ENCODE measurements around the gene SPDYE16. TPM values are rescaled to one million over a fixed set of nuclear protein-coding genes. Genes with fewer than 3 reads are reported as not detected.
"Not testable (repeated sequence)": the region's sequence is repeated elsewhere in the genome, so short reads cannot be mapped to it uniquely, and the experiment has no call there.

Gene SPDYE16
- total RNA-seq, 1 donor from 2014 or later = 0.05 TPM

DNA sequence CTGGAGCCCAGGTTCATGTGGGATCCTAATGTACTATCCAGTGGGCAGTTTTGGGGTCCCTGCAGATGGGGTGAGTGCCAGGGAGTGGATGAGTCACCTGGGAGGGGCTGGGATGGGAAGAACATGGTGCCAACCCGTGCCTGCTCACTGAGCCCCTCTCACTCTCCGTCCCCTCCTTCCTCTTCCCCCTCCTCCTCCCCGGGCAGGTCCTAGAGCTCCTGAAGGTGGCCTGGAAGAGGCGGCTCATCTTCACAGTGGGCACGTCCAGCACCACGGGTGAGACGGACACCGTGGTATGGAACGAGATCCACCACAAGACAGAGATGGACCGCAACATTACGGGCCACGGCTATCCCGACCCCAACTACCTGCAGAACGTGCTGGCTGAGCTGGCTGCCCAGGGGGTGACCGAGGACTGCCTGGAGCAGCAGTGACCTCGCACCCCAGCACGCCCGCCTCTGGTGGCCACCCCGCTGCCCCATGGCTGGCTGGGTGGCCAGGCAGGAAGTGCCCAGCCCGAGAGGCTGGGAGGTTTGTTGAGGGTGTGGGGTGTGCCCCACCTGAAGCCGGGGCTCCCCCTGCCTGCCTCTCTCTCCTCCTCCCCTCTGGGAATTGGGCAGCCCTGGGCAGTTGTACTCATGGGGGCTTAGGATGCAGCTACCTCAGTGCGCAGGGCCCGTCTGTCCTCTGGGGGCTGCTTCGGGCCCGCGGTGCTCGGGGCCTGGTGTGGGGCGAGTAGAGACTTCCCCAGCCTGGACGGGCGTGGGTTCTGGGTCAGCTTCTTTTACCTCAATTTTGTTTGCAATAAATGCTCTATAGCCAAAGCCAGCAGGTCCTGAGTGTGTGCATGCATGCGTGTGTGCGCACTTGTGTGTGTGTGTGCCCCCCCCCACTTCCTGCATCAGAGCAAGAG, 37.7 kb downstream of the SPDYE16 start:
- intact Hi-C loops (cut with micrococcal nuclease) = no loop called here

DNA sequence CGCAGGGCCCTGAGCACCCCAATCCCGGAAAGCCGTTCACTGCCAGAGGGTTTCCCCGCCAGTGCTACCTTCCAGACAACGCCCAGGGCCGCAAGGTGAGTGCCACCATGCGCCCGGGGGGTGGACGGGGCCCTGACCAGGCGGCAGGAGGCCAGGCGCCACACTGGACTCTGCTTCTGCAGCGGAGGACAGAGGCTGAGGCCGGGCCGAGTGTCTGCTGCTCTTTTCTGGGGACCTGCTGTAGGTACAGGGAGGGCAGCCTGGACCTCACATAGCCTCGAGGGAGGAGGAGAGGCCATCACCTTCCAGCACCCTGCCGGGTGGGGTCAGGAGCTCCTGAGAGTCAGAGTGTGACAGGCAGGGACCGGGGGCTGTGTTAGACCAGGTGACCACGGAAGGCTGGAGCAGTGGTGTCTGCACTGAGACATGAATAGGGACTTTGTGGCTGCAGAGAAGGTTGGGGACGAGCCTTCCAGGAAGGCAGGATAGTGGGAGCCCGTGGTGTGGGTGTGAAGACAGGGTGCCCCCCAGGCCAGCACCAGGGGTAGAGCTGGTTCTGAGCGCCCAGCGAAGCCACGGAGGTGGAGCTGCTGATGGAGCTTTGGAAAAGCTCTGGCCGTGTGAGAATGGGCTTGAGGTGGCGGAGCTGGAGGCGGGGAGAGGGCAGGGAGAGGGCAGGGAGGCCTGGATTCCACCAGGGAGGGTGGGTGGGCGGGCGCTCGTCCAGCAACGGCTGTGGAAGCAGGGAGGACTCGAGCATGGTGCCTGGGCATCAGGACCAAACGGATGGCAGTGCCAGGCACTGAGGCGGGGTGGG, 38.5 kb downstream of the SPDYE16 start:
- intact Hi-C loops (cut with micrococcal nuclease) = not testable (repeated sequence)

DNA sequence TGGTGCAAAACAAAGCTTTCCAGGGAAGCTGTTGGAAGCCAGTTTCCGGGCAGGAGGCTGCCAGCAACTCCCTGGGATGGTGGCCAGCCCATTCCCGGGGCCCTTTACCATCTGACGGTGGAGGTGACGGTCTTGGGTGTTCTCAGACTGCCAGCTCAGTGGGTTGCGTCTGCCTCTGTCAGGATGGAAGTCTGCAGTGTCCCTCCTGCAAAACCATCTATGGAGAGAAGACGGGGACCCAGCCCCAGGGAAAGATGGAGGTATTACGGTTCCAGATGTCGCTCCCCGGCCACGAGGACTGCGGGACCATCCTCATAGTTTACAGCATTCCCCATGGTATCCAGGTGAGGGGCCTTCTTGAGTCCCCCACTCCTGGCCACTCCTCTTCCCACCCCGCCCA, 39.9 kb downstream of the SPDYE16 start:
- intact Hi-C loops (cut with micrococcal nuclease) = not testable (repeated sequence)

DNA sequence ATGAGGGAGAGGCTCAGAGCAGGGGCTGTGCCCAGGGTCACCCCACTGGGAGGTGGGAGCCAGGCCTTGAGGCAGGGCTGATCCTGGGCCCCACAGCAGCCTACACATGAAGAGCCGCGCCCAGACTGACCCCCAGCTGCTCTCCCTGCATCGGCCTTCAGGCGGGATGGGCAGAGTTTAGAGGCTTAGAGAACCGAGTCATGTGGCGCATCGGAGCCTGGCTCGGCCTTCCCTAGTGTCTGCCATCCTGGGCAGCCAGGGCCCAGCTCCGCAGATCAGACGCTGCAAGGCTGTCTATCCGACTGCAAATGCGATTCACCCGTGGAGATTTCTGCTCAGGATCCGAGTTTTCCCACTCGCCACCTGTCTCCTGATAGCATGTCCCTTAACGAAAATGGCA, 40.3 kb downstream of the SPDYE16 start:
- intact Hi-C loops (cut with micrococcal nuclease) = not testable (repeated sequence)

DNA sequence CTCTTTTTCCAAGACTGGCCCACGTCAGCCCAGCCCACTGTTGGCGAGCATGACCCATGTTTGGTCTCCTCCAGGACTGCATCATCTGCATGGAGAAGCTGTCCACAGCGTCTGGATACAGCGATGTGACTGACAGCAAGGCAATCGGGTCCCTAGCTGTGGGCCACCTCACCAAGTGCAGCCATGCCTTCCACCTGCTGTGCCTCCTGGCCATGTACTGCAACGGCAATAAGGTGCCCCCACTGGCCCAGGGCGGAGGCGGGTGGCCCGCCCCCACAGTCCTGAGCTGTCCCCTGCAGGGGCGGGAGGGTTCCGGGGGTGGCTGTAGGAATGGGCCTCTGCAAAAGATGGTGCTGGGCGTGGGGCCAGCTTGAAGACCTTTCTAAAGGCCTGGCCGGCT, 40.9 kb downstream of the SPDYE16 start:
- intact Hi-C loops (cut with micrococcal nuclease) = not testable (repeated sequence)

DNA sequence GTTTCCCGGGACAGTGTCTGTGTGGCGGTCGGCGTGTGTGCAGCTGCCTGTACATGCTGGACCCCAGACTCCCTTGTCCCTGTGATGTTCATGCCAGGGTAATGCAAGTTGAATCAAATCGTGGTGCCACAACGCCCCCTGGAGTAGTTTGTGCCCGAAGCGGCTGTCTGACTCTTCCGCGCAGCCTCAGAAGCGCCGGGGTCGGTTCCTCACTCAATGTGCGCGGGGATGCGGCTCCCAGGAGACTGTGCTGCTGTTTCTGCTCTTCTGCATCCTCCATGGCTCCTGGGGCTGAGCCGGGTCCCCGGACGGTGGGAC, 43.2 kb downstream of the SPDYE16 start:
- intact Hi-C loops (cut with micrococcal nuclease) = not testable (repeated sequence)

DNA sequence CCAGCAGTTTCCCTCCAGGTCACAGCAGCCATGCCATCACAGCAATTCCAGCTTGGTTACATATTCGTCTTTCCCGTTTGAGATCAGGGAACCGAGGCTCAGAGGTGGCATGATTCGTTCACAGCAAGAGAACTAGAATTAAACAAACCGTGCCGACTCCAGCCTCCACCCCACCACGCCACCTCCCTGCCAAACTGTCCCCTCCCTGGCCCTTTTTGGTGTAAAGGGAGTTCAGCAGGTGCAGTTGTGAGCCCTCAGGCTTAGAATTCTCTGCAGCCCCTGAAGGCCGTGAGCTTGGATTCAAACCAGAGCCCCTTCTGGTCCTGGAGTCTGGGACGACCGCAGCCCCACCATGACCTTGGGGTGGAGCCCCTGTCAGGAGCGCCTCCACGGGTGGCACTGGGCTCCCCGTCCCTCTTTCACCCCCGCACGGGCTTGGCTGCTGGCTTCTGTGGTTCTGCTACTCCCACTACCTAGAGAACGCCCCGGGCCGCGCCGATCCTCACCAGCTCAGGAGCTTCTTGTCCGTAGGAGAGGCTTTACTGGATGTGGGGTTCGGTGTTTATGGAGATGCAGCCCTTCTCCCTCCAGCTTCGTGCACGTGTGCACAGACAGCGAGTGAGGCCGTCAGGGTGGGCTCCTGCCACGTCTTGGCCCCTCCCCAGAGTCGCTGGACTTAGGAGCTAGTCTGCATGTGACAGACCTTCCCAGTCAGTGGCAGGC, 43.7 kb downstream of the SPDYE16 start:
- intact Hi-C loops (cut with micrococcal nuclease) = not testable (repeated sequence)

DNA sequence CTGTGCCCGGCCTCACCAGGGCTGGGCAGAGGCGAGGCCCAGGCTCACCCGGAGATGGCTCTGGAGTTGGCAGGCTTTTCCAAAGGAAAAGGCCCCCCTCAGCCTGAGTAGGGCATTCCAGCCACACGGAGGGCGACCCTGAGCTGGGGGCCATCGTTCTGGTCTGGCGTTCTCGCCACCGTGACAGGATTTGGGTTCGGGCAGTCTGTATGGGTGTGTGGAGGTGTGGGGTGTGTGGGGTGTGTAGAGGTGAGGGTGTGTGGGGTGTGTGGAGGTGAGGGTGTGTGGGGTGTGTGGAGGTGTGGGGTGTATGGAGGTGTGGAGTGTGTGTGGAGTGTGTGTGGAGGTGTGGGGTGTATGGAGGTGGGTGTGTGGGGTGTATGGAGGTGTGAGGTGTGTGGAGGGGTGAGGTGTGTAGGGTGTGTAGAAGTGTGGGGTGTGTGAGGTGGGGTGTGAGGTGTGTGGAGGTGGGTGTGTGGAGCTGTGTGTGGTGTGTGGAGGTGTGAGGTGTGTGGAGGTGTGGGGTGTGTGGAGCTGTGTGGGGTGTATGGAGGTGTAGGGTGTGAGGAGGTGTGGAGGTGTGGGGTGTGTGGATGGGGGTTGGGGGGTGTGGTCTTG, 44.4 kb downstream of the SPDYE16 start:
- intact Hi-C loops (cut with micrococcal nuclease) = not testable (repeated sequence)

DNA sequence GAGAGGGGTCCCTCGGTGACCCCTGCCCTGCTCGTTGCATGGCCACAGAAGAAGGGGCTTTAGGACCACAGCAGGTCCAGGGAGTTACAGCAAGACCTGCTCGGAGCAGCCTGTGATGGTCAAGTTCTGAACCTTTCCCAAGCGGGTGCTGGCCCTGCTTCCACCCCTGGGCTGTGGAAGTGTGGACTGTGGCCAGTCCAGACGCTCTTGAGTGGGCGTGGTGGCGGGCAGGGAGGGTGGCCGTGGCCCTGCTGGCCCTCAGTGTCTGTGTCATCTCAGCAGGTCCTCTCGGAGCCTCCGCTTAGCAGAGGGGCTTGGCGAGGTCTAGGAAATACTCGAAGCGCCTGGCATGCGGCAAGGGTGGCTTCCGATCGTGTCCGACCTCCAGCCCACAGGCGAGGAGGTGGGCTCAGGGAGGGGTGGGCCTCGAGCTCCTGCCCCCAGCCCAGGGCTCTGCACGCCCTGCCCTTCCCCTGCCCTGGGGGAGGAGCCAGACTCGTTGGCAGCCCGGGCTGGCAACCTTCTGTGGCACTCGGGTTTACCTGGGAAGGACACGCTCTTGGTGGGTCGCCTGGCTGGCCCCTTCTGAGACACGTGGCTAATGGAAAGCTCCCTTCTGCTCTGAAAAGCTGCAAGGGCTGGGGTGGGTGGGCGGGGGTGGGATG, 45.0 kb downstream of the SPDYE16 start:
- intact Hi-C loops (cut with micrococcal nuclease) = not testable (repeated sequence)

DNA sequence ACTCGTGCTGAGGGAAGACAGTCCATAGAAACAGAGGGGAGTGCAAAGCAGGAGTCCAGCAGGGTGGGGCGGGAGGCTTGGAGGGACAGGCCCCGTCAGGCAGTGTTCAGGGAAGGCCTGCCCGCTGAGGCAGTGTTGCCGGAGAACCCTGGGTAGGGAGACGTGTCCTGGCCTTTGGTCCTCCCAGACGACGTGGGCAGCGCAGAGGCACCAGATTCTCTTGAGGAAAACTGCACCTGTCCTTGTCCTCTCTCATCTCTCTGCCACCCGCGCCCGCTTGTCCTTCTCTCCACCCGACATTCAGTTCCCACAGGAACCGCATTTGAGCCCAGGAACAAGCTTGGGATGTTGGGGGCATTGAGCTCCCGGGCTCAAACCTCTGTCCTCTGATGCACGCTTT, 47.4 kb downstream of the SPDYE16 start:
- intact Hi-C loops (cut with micrococcal nuclease) = not testable (repeated sequence)

DNA sequence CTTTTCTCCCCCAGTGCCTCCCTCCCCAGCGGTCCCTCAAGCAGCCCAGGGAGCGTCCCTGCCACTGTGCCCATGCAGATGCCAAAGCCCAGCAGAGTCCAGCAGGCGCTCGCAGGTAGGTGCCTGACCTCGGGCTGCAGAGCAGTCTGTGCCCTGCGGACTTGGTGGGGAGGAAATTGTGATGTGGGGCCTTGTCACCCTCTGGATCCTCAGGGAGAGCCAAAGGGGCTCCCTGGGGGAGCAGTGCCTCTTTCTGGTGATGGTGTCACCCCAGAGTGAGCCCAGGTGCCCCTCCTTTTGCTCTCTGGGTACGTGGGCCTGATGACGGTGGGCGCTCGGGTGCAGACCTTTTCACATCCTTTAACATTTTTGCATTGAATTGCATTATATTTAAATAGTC, 51.0 kb downstream of the SPDYE16 start:
- intact Hi-C loops (cut with micrococcal nuclease) = not testable (repeated sequence)

DNA sequence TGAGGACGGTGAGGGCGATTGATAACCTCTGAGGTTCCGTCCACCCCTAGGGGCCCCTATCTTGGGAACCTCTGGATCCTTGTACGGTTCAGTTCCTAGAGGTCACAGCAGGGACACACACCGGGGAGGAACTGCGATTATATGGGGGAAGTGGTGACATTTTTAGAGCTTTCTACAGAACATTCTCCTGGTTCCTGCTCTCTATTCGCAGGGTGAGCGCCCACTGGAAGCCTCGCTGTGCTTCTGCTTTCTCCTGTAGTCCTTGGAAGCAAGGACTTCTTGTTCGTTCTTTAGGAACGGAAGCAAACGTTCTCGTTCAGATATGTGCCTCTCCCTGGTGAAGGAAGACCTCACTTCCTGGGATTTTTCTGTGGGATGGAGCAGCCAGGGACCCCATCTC, 55.1 kb downstream of the SPDYE16 start:
- intact Hi-C loops (cut with micrococcal nuclease) = not testable (repeated sequence)

DNA sequence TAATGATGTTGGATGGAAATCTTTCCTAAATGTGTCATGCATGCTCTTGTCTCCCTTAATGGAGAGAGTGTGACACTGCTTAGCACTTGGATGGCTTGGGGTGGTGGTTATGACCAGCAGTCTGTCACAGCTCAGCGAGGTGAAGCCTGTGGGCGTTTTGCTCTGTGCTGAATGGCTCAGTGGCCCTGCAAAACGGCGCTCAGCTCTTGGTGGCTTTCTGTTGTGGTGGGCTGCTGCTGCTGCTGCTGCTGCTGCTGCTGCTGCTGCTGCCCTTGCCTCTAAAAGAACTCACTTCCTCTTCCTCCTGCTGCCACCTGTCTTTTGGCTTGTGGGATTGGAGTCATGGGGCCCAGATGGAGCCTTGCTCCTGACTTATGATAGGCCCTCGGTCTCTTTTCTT, 56.5 kb downstream of the SPDYE16 start:
- intact Hi-C loops (cut with micrococcal nuclease) = not testable (repeated sequence)

DNA sequence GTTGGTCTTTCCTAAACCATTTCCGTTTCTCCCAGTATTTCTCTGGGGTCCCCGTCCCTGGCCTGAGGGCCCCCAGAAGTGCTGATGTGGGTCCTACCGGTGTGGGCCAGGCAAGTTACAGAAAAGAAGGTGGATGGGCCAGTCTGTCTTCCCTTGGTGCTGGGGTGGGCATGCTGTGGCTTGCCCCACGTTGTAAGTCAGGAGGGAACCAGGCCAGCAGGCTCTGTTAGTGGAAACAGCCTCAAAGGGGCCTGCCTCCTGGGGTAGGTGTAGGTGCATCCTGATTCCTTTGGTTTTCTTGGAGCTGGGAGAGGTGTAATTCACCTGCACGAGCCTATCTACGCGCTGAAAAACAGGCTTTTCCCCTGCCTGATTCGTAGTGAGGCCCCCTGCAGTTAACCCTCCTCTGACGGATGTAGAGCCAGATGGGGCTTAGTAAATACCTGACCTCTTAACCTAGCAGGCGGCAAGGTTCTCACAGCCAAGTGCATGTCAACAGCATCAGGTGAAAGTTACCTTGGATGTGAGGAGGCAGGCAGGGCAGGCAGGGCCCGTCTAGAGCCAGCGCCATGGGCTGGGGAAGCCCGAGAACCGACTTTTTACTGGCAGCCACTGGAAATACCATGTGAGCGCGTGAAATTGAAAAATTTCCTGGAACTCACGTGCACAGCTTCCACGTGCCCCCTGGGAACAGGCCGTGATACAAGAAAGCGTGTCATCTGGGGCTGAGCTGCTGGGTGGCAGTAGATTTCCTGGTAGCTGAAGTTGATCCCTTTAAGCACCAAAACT, 57.1 kb downstream of the SPDYE16 start:
- intact Hi-C loops (cut with micrococcal nuclease) = not testable (repeated sequence)

DNA sequence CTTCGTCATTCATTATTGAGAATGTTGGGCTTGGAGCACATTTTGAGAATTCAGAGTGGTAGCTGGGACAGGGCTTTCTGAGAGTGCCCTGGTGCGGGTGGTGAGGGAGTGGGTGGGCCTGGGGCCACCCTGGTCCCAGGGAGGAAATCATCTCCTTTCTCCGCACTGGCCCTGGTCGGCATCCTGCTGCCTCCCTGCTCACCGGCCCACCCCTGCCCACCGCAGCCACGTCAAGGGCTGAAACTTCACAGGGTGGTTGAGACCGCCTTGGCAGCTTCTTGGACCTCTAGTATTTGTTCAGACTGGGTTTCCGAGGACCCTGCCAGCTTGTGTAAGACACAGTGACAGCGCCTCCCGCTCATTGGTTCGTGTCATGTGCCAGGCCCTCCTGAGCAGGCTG, 58.6 kb downstream of the SPDYE16 start:
- intact Hi-C loops (cut with micrococcal nuclease) = not testable (repeated sequence)

DNA sequence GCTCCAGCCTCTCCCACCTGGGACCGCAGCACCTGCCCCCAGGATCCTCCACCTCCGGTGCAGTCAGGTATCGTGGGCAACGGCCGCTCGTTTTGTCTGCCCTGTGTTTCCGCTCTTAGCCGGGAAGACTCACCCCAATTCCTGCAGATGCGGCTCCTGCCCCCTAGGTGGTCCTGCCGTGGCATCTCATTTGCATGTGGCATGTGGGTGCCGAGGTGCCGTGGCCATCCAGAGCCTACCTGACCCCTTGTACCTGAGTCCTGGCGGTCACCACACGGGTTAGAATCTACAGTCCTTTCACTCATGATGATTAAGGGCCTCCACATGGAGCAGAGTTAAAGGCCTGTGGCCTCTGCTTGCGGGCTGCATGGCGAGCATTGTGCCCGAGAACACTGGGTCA, 60.0 kb downstream of the SPDYE16 start:
- intact Hi-C loops (cut with micrococcal nuclease) = not testable (repeated sequence)

DNA sequence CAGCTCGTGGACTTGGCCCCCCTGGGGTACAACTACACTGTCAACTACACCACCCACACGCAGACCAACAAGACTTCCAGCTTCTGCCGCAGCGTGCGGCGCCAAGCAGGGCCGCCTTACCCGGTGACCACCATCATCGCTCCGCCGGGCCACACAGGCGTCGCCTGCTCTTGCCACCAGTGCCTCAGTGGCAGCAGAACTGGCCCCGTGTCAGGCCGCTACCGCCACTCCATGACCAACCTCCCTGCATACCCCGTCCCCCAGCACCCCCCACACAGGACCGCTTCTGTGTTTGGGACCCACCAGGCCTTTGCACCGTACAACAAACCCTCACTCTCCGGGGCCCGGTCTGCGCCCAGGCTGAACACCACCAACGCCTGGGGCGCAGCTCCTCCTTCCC, 60.4 kb downstream of the SPDYE16 start:
- intact Hi-C loops (cut with micrococcal nuclease) = not testable (repeated sequence)
